NCI-H2107 (cell line): ENCODE data around the gene TRIO.
A peak's percentile ranks its signal among the peaks of the same experiment; 100 is the strongest.
"Not testable (repeated sequence)": the region's sequence is repeated elsewhere in the genome, so short reads cannot be mapped to it uniquely, and the experiment has no call there.

ENCODE experiments used
- DNase-seq: peaks from one replicate; lab custom pipeline; 2025; lab: John Stamatoyannopoulos, UW

Gene TRIO

GRCh38 chr5:14186059-14186830 is 43.1 kb downstream of the TRIO start:
- no peak for DNase-seq

DNA sequence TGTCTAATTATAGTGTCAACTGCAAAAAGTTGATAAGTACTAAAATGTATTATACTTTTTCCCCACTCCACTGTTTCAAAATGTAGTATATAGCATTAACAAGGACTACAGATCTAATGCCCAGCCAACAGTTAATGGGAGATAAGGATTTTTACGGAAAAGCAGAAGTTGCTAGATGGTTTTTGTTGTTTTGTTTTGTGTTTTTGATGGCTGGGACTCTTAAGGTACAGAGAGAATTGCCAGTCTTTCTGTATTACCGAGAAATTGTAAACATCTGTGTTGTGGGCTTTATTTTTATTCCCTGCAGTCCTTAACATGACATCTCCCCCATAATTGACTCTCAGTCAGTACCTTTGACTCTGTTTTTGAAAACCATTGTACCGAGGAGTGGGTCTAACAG is 44.0 kb downstream of the TRIO start:
- DNase-seq = no peak

- no peak for DNase-seq
Measured at GRCh38 chr5:14187660-14188059, 44.5 kb downstream of the TRIO start.

DNA sequence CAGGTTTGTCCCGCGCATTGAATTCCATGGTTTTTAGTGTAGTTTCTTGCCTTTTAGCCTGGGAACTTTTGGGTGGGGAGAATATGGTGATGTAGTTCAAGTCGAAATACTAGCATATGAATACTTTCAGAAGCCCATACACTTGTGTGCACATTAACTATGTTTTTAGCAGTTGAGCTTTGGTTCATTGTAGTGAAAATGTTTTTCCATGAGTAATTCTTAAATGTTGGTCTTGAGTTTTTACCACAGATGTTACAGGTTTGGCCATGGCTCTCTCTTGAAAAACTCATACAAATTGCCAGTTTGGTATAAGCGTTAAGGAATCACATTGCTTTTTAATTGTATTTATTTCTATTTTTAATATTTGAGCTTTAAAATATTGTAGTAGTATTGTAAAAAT is 45.6 kb downstream of the TRIO start:
- no peak for DNase-seq

DNA sequence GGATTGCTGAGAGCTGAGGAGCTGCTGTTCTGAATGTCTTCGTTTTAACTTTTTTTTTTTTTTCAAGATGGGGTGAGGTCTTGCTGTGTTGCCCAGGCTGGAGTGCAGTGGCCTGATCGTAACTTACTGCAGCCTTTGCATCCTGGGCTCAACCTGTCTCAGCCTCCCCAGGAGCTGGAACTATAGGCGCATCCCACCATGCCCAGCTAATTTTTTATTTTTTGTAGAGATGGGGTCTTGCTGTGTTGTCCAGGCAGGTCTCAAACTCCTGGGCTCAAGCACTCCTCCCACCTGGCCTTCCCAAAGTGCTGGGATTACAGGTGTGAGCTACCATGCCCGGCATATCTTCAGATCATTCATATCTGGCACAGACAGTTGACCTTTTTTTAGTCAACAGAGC is 46.5 kb downstream of the TRIO start:
- no peak for DNase-seq

DNA sequence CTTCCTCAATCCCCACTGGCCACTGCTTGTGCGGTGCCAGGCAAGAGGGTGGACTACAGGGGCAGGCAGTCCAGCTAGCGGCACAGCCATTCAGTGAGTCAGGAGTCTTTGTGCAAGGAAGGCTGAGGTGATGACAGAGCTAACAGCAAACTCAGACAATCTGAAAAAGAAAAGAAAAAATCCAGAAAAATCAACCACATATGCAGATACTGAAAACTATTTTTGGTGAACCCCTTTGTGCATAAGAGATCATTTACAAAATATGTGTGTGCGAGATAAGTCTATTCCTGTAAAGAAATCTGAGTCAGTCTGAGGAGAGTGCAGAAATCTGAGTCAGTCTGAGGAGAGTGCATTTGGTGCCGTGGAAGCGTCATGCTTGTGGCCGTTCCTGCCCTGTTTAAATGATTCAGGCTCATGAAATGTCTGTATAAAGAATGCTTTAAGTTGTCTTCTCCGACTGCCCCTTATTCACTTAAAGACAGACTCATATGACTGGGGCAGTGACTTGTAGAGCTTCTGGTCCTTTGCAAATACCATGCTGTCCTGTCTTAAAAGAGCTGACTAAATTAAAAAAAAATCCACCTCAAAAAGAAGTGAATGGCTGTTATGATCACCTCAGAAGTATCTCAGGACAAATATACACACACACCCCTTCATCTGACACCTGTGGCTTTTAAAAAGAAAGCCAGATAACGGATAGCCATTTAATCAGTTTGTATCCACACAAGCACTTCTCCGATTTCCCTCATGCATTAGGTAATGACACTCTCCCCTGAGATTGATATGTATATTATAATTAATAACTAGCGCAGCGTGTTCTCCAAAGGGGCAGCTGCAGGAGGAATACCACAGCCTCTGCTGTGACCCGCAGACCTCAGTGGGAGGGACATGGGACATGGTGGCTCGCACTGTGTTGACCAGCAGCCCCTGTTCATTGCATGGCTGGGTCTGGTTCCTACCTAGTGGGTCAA is 47.3 kb downstream of the TRIO start:
- peak; percentile 45 for DNase-seq

DNA sequence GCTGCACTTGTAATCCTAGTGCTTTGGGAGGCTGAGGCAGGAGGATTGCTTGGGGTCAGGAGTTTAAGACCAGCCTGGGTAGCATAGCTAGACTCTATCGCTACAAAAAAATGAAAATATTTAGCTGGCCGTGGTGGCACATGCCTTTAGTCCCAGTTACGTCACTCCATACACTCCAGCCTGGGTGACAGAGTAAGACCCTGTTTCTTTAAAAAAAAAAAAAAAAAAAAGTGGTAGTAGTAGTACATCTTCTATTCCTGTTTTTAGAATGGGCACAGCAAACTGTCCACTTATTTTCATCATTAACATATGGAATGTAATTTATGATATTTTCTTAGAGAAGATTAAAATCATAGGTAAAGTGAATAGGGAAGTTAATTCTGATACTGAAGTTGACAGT is 48.2 kb downstream of the TRIO start:
- no peak for DNase-seq

DNA sequence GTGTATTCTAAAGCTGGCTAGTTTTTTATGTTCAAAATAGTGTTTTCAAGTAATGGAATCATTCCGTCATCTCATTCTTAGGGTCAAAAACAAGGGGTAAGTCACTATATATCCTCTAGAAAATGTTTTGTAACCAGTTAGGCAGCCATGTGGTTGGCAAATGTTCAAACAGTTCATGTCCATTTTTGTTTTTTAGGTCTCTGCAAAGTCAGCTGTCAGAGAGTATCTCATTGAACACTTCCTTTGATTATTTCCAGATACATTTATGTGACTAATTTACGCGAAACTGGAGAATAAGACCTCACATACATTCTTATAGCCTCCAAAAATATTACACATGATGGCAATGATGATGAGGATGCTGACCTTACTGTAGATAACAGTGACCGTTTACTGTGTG is 50.4 kb downstream of the TRIO start:
- DNase-seq = no peak

DNA sequence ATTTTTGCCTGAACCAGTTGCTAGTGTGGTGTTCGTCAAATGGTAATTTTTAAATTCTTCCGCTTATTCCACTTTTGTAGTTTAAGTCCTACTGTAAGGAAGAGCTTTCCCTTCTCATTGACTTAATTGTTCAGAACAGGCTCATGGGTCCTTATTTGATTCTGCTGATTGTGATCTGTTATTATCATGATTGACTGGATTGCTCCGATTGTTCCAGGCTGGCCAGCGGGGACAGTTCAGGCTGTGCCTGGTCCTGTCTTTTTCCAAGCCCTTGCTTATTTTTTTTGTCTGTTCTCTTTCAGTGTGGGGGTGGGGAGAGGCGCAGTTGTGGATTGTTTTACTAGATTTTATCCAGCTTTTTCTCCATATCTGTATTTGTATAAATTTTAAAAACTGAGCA is 52.4 kb downstream of the TRIO start:
- no peak for DNase-seq

DNA sequence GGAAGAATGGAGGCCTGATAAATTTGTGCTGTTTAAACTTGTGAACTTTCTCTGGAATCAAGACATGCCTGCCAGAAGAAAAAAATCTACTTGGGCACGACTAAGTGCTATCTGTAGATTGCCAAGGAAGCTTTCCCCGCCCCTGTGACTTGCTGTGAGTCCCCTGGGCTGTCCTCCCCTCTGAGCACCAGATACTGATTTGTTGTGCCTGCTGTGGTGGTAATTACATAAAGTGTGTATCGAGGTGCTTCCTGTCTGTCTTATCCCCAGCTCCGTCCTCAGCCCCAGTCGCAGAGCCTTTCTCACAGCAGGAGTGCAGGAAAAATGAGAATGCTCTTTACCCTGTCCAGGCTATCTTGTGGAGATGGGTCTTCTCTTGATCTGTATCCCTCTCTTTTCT is 53.9 kb downstream of the TRIO start:
- DNase-seq = no peak

DNA sequence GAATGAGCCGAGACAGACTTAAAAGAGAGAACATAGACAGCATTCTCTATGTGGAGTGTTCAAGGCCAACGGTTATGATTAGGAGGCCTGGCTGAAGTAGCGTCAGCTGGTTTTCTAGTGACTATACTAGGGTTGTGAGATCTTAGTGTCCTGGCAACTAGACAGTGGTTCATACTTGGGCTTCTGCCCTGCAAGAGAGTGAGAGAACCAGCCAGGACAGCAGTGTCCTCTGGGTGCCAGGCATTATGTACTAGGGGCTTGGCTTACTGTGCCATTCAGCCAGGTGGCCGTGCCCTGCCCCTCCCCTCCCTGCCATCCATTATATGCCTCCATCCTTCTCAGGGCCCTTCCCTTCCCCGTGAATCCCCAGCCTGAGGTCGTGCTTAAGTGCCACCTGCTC is 56.8 kb downstream of the TRIO start:
- DNase-seq = peak; percentile 42

DNA sequence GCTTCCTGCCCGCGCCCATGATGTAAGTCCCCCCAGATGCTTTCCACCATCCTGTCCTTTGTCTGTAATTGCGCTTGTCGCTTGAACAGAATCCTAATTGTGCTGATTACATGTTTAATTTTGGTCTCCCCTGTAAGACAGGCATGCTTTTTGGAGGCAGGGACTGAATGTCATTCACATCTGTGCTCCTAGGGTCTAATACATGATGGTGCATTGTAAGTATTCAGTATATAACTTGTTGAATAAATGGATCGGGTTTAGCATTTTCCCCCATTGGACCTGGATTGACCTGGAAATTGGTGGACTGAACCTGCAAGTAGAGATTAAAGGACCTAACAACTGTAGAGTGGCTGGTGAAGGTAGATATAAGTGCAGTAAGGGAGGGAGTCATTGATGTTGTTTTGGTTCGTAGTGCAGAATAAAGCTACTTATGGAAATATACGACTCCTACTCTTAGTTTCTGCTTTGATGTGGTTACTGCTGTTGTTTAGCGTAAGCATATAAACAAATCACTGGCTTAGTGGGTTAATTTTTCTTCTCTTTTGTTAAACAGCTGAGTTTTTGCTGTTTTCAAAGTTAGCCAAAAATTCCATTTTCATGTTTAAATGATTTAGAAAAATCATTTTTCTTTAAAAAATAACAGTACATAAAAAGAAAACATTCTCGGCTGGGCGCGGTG is 57.3 kb downstream of the TRIO start:
- DNase-seq = no peak

DNA sequence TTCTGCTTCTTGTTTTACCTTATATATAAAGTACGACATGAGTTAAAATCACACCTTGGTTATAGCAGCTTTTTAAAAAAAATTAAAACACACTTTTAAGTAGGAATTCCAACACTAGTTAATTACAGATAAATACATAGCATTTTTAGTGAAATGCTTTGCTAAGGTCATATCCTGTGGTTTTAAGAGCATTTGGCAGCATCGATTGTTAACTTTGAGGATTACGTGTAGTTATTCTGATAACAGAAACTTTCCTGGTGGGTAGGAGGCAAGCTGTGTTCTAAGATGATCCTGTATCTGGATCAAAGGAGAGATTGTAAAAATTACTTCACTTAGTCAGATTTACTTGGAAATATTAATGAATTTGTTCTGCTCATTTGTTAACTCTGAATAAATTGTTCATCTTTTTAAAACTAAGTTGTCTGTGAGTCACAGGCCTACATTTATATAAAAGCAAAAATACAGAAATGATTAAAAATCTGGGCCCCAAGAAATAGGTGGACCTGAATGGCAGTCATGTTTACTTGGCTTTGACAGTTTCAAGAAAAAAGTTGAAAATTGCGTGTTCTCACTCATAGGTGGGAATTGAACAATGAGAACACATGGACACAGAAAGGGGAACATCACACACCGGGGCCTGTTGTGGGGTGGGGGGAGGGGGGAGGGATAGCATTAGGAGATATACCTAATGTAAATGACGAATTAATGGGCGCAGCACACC is 58.3 kb downstream of the TRIO start:
- no peak for DNase-seq

DNA sequence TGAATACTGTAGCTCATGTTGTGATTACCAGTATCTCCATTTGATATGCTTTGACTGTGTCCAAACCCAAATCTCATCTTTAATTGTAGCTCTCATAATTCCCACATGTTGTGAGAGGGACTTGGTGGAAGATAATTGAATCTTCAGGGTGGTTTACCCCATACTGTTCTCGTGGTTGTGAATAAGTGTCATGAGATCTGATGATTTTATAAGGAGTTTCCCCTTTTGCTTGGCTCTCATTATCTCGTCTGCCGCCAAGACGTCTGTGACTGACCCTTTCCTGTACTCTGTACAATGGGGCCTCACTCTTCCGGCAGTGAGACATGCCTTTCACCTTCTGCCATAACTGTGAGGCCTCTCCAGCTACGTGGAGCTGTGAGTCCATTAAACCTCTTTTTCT is 59.3 kb downstream of the TRIO start:
- no peak for DNase-seq

- DNase-seq = peak; percentile 28
Measured at GRCh38 chr5:14204011-14204670, 61.0 kb downstream of the TRIO start.

DNA sequence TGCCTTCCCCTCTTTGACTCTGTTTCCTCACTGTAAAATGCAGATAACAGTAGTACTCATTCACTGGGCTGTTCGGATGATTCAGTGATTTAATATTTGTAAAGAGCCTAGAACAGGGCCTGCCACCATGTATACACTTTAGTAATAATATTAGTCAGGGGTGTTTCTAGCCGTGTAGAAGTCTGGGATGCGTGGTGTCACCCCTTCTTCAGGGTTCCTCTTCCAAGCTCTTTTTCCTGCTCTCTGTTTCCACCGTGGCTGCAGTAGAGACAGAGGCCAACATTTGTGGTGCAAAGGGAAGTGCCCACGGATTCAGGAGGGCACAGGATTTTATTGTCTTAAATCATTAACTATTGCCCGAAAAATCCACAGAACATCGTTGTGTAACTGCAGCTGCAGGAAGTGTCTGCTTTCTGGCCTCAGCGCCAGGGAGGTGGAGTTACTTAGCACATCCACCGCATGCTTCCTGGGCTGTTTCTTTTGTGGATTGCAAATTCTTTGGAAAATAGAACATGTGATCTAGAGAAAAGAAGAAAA is 61.7 kb downstream of the TRIO start:
- peak; percentile 23 for DNase-seq

DNA sequence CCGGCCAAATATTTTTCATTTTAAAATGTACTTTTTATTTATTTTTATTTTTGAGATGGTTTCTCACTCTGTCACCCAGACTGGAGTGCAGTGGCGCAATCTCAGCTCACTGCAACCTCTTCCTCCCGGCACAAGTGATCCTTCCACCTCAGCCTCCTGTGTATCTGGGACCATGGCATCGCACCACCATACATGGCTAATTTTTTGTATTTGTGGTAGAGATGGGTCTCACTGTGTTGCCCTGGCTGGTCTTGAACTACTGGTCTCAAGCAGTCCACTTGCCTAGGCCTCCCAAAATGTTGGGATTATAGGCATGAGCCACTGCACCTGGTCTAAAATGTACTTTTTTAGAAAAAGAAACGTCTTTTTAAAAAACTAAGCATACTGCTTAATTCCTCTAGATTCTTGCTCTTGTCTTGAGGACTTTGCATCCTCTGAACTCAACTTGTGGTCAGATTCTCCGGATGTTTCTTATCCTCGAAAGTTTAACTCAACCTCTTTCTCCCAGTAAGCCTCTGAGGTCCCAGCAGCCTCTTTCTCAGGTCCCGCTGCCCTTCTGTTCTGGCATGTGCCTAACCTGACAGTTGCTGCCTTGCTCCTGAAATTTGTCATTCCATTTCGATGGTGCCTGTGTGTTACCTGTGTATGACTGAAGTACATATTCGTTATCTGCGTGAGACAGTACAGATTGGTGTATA is 63.0 kb downstream of the TRIO start:
- no peak for DNase-seq

DNA sequence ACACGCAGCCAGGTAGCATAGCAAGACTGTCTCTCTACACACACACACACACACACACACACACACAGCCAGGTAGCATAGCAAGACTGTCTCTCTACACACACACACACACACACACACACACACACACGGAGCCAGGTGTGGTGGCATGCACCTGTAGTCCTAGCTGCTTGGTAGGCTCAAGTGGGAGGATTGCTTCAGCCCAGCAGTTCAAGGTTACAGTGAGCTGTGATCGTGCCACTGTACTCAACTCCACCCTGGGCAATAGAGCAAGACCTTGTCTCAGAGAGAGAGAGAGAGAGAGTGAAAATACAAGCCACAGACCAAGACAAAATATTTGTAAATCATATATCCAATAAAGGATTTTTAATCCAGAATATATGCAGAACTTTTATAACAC is 64.3 kb downstream of the TRIO start:
- not testable (repeated sequence) for DNase-seq

DNA sequence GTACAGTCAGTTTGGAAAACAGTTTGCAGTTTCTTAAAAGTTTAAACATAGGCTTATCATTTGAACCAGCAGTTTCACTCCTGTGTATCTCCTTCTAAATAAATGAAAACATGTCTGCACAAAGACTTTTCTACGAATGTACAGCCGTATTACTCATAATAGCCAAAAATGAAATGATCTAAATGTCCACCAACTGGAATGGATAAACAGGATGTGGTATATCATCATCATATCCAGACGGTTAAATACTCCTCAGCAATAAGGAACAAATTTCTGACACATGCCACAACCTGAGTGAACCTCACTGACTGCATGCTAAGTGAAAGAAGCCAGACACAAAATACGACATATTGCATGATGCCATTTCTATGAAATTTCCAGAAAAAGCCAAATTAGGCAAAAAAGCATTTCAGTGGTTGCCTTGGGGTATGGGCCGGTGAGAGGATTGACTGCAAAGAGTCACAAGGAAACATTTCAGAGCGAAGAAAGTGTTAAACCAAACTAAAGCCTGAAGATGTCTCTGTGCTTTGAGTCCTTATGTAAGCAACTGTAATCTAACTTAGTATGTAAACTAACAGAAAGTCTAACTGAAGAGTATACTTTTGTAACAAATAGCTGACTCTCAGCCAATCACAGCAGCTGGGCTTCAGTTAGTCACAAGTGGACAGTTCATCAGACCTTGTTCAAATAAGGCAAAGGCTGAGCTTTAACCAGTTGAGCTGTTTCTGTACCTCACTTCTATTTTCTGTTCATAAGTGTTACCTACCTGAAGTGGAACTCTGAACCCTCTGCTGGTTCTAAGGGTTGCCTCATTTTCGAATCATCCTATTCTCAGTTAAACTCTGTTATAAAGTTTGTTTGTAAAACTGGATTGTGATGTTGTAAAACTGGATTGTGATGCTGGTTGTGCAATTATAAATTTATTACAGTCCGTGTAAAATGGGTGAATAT is 65.2 kb downstream of the TRIO start:
- no peak for DNase-seq
